T-helper 1 cell treated with Interleukin-12 subunit alpha and Interleukin-12 subunit beta and Interleukin-4 antibody, amounts not matched to agents 30 ng/mL and 1 ng/mL, for 36 hours (primary cell): ENCODE measurements around the gene RNF14. TPM values are rescaled to one million over a fixed set of nuclear protein-coding genes. Genes with fewer than 3 reads are reported as not detected.

ENCODE experiments used
- intact Hi-C: fragments of 100-400 bp; cut with micrococcal nuclease; formaldehyde crosslinking; loops from one replicate; pipeline ENCODE4 v1.15.1; 2024
- total RNA-seq: library from RNA; stranded (reverse); gene quantifications from 2 replicates; pipeline ENCODE4 v1.2.3, GENCODE V29; 2022

The RNF14 gene
- 26.5 and 29.1 TPM in 2 replicates for total RNA-seq

- intact Hi-C loops, result loop anchor here (1.0 to 10.0 kb wide), 17 partner anchors 9 to 1433 kb away; partner anchors contain the start of genes ARHGAP26, DELE1, FCHSD1 and NDFIP1
These were observed at the start of gene RNF14 for GRCh38 chr5:141968914-141969608. RNF14 (plus strand) TSS chr5:141969105; CDS start chr5:141973589, 4,484 bp downstream.

DNA sequence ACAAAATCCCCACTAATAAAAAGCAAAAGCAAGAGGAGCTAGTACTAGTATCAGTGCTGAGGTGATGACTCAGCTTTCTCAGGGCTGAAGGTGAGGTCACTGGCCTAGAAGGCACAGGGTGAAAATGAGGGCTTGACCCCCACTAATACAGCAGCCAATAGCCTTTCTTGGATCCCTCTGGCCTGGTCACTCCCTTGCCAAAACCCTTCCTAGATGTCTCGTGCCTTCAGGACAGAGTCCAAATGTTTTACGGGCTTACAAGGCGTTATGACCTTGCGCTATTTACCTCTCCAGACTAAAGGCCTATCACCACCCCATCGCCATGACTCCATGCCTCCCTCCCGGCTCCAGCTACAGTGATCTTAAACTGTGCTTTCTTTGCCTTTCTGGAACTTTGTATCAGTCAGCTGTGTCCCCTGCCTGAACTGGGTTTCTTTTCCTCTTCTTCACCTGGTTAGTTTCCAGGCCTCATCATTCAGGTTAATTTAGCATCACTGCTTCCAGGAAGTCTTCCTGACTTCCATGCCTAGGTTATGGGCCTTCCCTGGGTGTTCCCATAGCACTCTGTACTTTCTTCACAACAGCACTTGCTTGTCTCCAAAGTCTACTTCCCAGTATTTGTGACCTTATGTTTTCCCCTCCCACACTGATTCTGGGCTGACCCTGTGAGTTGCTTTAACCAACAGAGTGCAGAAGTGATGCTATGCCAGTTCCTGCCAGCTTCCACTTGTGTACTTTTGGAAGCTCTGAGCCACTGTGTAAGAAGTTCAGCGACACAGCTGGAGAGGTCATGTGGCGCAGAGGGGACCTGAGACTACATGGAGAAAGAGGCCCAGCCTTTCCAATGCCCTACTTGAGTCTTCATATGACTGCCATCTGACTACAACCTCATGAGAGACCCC lies 49.4 kb upstream of the RNF14 start:
- intact Hi-C loops, result loop anchor here (5.0 to 10.0 kb wide), 3 partner anchors 317 to 1205 kb away; partner anchors contain the start of gene ARHGAP26

DNA sequence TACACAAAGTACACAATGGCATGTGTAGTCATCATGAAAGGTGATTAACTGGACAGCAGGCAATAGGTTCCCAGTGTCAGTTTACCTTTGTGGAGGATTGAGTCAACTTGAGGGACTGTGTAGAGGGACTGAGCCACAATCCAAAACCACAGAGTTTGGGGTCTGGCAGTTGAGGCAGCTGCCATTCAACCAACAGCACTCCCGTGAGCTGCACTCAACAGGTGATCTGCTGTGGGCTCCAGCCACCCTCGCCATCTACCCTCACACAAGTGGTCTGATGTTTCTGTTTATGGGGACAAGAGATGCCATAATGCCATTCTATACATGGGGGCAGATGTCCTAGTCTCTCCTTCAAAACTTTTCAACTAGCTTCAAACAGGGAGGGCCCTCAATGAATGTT lies 48.1 kb upstream of the RNF14 start:
- intact Hi-C loops, result loop anchor here (5.0 to 10.0 kb wide), 3 partner anchors 318 to 1206 kb away; partner anchors contain the start of gene ARHGAP26

GRCh38 chr5:141922827-141923447 lies 46.0 kb upstream of the RNF14 start:
- intact Hi-C loops, result loop anchor here (1.0 to 10.0 kb wide), 9 partner anchors 46 to 1208 kb away; partner anchors contain the start of genes ARHGAP26, GNPDA1, NDFIP1 and RNF14

- intact Hi-C loops, result loop anchor here (1.0 to 10.0 kb wide), 16 partner anchors 37 to 1209 kb away; partner anchors contain the start of genes ARHGAP26, FCHSD1, GNPDA1 and HDAC3
These were observed 45.2 kb upstream of the RNF14 start, which contains the start of gene DELE1 for GRCh38 chr5:141923448-141924313. DELE1 (plus strand) TSS chr5:141923871; CDS start chr5:141923942, 71 bp downstream.

- intact Hi-C loops, result loop anchor here (10.0 kb wide), 1 partner anchor 1212 kb away; no protein-coding TSS in a partner anchor
These were observed 42.5 kb upstream of the RNF14 start for GRCh38 chr5:141926434-141926833.

DNA sequence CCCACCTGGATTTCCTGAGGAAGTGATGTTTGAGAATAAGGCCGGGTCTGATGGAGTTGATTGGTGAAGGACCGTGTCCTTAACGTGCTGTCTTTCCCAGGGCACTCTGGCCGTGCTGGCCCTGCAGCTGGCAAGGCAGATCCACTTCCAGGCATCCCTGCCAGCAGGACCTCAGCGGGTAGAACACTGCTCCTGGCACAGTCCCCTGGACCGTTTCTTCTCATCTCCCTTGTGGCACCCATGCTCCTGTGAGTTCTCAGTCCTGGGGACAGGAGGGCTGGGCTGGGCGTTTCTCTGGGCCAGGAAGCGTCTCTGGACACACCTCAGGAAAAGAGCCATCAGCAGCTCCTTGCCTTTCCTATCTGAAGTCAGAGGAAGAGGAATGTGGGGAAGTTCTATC lies 40.9 kb upstream of the RNF14 start:
- intact Hi-C loops, result loop anchor here (10.0 kb wide), 1 partner anchor 1213 kb away; no protein-coding TSS in a partner anchor

DNA sequence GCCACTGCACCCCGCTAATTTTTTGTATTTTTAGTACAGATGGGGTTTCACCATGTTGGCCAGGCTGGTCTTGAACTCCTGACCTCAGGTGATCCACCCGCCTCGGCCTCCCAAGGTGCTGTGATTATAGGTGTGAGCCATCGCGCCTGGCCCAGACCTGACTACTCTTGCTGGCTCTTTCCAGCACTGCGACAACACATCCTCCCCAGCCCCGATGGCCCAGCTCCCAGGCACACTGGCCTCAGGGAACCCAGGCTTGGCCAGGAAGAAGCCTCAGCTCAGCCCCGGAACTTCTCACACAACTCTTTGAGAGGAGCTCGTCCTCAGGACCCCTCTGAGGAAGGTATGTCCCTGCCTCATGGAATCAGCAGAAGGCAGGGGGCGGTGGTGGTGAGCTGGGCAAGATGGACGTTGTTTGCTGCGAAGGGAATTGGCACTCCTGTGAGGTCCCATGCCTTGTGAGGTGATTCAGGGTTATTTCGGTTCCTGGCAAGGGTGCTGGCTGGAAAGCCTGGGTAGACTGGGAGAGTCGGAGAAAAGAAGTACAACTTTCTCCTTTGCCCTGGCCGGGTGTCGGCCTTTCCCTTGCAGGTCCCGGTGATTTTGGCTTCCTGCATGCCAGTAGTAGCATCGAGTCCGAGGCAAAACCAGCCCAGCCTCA lies 39.4 kb upstream of the RNF14 start:
- intact Hi-C loops, result loop anchor here (10.0 kb wide), 1 partner anchor 1215 kb away; no protein-coding TSS in a partner anchor

- intact Hi-C loops, result no loop called here
These were observed 37.2 kb upstream of the RNF14 start for GRCh38 chr5:141931694-141932093.

GRCh38 chr5:141933151-141933550 lies 35.8 kb upstream of the RNF14 start:
- intact Hi-C loops, result no loop called here

GRCh38 chr5:141934099-141934844 lies 34.6 kb upstream of the RNF14 start:
- intact Hi-C loops, result no loop called here

- intact Hi-C loops, result no loop called here
These were observed 33.4 kb upstream of the RNF14 start for GRCh38 chr5:141935538-141935937.

DNA sequence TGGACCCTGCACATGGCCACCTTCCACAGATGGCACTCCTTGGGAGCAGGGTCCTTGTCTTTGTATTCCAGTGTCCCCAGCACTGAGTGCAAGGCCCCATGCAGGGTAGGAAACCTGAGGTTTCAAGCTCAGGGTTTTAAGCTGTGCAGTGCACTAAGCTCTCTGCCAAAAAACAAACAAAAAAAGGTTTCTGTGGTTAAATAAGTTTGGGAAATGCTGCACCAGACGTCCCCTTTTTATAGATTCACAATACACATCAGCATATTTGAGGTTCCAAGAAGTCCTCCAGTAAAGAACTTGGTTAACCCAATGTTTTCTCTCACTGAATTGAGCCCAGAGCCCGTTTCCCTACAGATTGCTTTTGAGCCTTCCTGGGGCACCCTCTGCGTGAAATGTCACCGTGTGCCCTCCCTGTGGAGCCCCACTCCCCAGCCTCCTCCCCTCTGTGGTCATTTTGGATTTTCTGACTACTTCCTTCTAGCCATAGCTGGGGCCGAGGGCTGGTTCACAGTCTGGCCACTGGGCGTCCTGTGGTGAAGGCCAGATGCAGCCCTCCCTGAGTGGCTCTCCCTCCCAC lies 28.1 kb upstream of the RNF14 start:
- intact Hi-C loops, result no loop called here

GRCh38 chr5:141941307-141941706 lies 27.6 kb upstream of the RNF14 start:
- intact Hi-C loops, result no loop called here

DNA sequence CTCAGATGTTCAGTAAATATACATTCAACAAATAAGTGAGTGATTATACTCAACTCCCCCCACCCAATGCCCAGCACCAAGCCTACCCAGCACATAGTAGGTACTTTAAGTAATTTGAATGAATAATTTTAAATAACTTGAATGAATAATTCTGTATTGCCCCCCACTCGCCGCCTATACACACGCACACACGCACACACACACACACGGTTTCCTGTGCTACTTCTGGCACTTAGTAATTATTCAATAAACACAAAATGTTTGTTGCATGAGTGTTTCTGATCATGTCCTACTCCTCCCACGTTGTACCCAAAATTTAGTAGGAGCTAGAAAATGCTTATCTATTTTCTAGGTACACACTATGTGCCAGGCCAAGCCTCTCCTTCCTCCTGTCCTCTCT lies 27.1 kb upstream of the RNF14 start:
- intact Hi-C loops, result no loop called here

- intact Hi-C loops, result no loop called here
These were observed 26.6 kb upstream of the RNF14 start for GRCh38 chr5:141942185-141942857.

GRCh38 chr5:141944076-141944475 lies 24.8 kb upstream of the RNF14 start:
- intact Hi-C loops, result no loop called here

DNA sequence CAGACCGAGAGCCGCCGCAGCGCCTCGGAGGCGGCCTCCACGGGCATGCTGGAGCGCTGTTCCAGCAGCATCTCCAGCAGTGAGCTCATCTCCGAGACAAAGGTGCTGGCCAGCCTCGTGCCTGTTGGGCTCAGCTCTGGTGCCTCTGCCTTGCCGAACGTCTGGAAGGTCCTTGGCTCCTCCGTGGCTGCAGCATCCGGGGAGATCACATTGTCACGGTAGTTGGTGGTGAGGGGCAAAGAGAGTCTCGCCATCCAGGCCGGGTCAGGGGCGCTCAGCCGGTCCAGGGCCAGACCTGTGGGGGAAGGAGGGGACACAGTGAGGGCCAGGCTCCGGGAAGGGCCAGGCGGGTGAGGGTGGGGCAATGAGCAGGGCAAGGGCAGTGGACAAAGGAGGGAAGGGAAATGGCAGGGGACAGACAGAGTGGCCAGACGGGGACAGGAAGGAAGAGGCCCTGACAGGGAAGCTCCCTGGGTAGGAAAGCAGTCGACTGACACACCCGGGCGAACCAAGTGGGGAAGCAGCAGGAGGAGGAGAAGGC lies 23.3 kb upstream of the RNF14 start:
- intact Hi-C loops, result no loop called here
